Measurements from ENCODE around the gene PDE4C.
A peak's percentile ranks its signal among the peaks of the same experiment; 100 is the strongest.

Gene PDE4C

DNA sequence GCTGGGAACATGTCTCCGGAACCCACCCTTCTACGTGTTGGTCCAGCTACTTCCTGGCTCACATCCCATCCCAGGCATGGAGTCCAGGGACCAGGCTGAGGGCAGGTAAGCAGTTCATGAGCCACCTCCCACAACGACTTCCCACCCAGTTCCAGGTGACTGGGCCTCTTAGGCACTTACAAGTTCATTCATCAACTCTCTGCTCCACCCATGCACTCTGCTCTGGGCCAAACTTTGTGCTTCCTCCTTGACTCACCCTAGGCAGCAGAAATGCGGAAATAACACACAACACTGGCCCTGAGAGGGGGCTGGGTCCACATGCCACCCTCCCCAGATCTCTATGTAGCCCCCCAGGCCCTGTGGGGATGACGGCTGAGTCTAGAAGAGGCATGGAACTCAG is 27.5 kb upstream of the PDE4C start:
- no peak for DNase-seq

- no peak for DNase-seq
Observed at GRCh38 chr19:18253130-18253529, 26.9 kb upstream of the PDE4C start.

GRCh38 chr19:18252370-18252717 is 26.1 kb upstream of the PDE4C start:
- DNase-seq = no peak

DNA sequence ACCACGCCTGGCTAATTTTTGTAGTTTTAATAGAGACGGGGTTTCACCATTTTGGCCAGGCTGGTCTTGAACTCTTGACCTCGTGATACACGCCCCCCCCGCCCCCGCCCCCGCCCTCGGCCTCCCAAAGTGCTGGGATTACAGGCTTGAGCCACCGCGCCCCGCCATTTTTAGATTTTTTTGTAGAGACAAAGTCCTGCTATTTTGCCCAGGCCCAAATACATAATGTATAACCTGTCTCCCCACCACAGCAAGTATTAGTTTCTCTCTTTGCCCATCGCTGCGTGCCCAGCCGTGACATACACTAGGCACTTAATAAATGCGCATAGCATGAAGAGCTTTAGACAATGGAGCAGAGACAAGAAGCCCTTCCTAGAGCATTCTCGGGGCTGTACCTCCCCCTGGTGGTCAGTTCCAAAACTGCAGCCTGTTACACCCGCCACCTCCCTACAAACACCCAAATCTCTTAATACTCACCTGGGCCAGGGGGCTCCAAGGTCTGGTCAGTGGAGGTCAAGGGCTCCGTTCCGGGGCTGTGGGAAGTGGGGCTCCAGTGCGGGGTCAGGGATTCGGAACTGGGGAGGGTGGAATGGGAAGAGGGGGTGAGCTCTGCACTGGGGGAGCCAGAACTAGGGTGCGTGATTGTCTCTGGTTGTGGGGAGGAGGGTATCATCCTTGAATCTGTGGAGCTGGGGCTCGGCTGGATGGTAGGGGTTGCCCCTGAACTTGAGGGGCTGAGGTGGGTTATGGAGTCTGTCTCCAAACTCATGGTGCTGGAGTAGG is 25.5 kb upstream of the PDE4C start:
- peak; percentile 82 for DNase-seq

GRCh38 chr19:18249834-18250233 is 23.6 kb upstream of the PDE4C start:
- no peak for DNase-seq

GRCh38 chr19:18245297-18245696 is 19.1 kb upstream of the PDE4C start:
- no peak for DNase-seq

DNA sequence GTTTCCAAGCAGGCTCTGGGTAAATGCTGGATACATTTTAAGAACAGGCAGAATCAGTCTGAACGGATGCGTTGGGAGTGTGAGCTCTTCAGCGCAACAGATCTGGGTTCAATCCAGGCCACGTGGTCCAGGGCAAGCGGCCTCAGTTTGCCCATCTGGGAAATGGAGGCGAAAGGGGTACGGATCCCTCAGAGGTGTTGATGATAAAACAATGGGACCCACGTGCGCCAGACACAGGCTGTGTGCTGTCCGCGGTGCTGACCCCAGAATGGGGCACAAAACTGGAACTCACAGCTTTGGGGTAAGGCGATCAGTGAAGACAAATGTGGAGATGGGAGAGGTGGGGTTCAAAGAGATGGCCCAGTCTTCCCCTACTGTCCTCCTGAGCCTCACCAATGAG is 13.1 kb upstream of the PDE4C start:
- DNase-seq = no peak

GRCh38 chr19:18234194-18234593 is 8.0 kb upstream of the PDE4C start:
- DNase-seq = no peak

DNA sequence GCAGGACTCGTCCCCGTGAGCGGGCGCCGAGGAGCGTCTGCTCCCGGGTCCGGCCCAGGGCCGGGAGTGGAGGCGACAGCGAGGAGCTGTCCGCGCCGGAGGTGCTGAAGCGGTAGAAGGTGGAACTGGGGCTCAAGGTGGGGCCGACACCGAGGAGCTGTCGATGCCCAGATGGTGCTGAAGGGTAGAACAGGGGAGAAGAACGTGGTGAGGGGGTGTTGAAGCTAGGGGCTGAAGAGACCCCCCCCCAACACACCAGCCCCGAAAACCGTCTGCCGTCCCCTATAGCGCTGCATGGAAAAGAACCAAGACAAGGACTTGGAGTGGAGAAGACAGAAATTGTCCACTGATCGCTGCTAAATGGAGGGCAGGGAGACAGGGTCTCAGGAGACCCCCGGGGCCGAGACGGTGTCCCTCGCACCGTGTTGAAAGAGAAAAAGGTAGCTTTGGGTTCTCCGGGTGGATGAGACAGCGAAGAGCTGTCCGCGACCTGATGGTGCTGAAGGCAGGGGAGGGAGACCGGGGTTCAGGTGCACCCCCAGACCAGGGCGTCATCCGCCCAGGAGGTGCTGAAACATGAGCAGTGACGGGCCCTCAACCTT is 7.1 kb upstream of the PDE4C start:
- DNase-seq = peak; percentile 29

DNA sequence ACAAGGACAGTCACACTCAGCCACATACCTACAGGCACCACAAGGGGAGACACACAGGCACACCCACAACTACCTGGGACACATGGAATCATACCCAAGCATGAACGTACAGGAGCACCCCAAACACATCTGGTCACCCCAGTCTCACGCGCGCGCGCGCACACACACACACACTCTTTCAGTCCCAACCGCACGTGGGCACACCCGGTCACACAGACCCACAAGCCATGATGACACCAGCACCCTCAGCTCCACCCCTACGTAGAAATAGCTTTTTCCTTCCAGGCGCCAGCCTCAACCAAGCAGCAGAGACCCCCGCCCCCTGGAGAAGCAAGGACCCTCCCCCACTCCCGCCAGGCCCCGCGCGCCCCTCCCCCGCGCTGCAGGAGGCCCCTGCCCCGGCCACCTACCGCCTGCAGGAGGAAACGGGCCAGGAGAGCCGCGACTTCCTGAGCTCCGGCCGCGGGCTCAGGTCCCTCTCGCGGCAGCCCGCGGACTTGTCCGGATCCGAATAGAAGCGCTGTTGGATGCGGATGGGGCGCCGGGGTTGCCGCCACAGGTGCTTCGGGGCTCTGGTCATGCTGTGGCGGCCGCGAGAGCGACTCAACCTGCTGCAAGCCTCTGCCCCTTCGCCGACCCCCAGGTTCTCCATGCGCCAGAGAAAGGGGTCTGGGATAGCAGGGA is 6.4 kb upstream of the PDE4C start:
- DNase-seq = no peak

DNA sequence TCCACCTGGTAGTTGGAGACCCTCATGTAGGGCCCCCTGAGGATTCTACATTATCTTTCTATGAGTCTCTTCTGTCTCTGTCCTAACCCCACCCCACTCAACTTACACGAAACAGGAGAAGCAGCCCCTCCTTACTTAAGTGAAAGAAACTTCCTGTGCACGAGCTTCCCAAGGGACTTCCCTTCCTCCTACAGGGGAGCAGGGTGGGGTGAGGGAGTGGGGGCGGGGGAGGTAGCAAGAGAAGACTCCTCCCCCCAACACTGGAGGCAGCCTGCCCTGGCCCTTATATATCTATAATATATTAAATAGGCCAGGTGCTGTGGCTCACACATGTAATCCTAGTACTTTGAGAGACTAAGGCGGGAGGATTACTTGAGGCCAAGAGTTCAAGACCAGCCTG is 5.5 kb upstream of the PDE4C start:
- DNase-seq = no peak

DNA sequence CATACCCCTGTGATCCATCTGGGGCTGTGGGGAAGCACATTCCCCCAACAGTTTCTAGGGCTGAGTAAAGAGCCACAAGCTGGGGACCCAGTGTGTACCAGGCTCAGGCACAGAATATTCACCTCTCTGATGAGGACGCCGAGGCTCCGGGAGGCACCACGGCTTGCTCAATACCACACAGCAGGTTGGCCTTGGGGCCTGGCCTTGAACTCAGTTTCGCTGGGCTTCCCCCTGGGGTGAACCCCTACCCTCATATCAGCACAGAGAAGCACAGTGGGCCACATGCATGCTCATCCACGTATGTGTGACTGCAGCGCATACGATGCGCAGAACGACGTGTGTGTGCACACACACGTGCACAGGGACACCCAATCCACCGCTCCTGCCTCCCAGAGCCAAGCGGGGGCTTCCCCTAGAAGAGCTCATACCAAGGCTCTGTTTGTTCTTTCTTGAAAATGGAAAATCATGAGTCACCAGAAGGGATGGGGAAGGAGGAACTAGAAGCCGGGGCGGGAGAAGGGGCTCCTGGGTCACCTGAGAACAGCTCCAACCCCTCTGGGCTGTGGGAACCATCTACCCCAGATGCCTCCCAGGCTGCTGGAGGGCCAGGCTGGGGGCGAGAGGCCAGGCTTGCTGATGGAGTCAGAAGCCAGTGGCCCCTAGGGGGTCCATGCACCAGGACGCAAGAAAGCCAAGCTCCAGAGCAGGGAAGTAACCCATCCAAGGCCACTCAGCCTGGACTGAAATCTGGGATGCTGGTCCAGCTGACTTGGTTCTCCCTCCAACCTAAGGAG is 4.9 kb upstream of the PDE4C start:
- no peak for DNase-seq

- no peak for DNase-seq
Observed at GRCh38 chr19:18229915-18230314, 3.7 kb upstream of the PDE4C start.

- no peak for DNase-seq
Observed at GRCh38 chr19:18229474-18229873, 3.2 kb upstream of the PDE4C start.

DNA sequence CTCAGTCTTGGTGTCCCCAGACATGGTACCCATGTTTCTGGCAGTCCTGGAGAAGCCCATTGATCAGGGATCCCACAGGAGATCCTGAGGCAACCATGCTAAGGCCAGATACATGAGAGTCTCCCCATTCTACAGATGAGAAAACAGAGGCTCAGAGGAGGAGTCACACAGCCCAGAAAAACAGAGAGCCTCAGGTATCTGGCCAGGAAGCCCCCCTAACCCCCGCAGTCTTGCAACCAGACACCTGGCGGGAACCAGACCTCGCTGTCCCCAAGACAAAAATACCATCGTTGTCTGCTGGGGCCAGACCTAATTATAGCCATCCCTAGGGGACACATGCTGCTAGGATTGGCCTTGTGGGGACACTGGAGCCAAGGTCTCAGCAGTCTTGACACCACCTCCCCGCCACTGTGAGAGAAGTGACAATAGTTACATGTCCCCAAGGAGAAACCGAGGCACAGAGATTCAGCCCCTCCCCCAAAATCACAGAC is 1.6 kb upstream of the PDE4C start:
- DNase-seq = no peak

- DNase-seq = no peak
Observed at GRCh38 chr19:18226956-18227780, 930 bp upstream of the PDE4C start.

DNA sequence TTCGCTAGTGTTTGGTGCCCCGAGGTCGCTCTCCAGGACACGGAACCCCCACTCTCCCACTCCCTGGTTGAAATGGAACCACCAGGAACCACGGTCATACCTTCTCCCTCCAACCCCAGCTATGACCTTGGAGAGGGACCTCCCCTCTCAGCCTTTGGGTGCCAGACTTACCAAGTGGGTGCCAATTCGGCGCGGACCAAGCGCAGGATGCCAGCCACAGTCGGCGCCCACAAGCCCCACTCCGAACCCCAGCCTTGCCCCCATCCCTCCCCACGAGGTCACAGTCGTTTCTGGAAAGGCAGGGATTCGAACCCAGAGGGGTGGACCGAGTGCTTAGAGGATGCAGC is 910 bp downstream of the PDE4C start:
- DNase-seq = no peak

DNA sequence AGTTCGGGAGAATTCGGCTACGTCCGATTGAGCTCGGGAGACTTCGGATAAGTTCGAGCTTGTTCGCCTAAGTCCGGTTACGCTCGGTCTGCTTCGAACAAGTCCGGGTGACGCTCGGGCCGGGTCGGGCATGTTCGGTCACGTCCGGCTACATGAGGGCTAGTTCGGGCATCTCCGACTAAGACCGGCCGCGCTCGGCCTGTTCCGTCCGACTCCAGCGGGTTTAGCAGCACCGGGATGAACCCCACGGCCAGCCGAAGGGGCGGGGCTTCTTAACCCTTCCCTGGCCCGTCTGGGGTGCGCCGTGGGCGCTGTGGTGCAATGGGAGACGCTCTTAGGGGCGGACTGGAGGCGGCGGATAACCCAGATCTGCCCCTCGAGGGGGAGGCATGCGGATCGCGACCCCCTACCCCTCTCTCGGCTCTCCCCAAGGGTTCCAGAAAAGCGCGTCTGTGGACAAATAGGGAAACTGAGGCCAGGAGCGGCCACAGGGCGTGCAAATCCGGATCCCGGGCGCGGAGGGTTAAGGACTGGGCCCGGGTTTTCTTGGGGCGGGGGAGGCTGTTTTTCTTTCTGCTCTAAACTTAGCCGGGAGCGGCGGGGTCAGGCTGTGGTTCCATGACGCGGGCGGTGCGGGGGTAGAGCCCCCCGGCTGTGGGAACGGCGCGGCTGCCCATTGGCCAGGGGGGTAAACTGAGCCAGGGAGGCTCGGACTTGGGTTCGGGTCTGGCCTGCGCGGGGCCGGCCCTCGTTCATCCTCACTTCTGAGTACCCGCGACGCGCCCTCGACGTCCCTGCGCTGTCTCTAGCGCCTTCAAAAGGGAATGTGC is 1.5 kb downstream of the PDE4C start:
- peak; percentile 73 for DNase-seq

GRCh38 chr19:18223860-18224524 is 2.2 kb downstream of the PDE4C start:
- no peak for DNase-seq

- DNase-seq = no peak
Observed at GRCh38 chr19:18221815-18222725, 4.2 kb downstream of the PDE4C start.
